K562 (cell line): ENCODE data around the gene MAGEB10. TPM values are rescaled to one million over a fixed set of nuclear protein-coding genes. Genes with fewer than 3 reads are reported as not detected.
A peak's percentile ranks its signal among the peaks of the same experiment; 100 is the strongest.

Experiments used
- ATAC-seq: fragments of 200-7000 bp; cut with Tn5 transposase; 3 replicates; pipeline ENCODE4 v1.9.1; 2020; ENCODE audit warnings: moderate library complexity
- BruUV-seq: library from RNA; stranded (reverse); fragments of 400-500 nt; replicated peaks from 2 replicates; lab custom pipeline; 2021; lab: Mats Ljungman, UMichigan
- CTCF ChIA-PET: fragments of 300-600 bp; formaldehyde crosslinking; extraction: SDS; loops from one replicate; lab custom pipeline; 2021; ENCODE audit warnings: low intra/inter-chr PET ratio; lab: Yijun Ruan, JAX
- POLR2A ChIA-PET: fragments of 300-600, 350-650 bp; sonication (Branson Sonifier 250); formaldehyde crosslinking; extraction: SDS; loops from one replicate; lab custom pipeline; 2021; ENCODE audit warnings: antibody characterized with exemption, inconsistent platforms; lab: Yijun Ruan, JAX
- DNase-seq, 4 experiments: peaks; one replicate each; pipeline versions ENCODE4 v3.0.0 to v3.0.0-alpha.2; 2011 to 2018; ENCODE audit warnings: low spot score in 3 of 4, mixed read lengths in 3 of 4; ENCODE audit errors: extremely low read depth in 1 of 4
- FAIRE-seq: peaks from 2 replicates; lab custom pipeline; 2011; peaks lifted over from hg19 to GRCh38; lab: Jason Lieb, UNC
- H2AFZ ChIP-seq: 2 replicates; pipeline ENCODE4 v1.6.0; 2011; ENCODE audit warnings: low read depth, low read length, control low read depth, inconsistent platforms
- H3K27ac ChIP-seq: fragments of 200-600 bp; 3 replicates; pipeline ENCODE4 v1.8.0; 2011; ENCODE audit warnings: low read depth, mild to moderate bottlenecking, control low read depth, inconsistent platforms, low read length, moderate library complexity, mixed read lengths; ENCODE audit errors: extremely low read depth
- H3K27me3 ChIP-seq, 2 experiments: fragments of 300-600 bp in 1 of 2; 2 replicates in 1 of 2; 3 replicates in 1 of 2; pipeline versions ENCODE4 v1.6.0 to v1.8.0; 2011; ENCODE audit warnings: inconsistent platforms in 2 of 2, low read length in 2 of 2, mild to moderate bottlenecking in 1 of 2, mixed read lengths in 1 of 2, moderate library complexity in 1 of 2; ENCODE audit not compliant: control insufficient read depth in 2 of 2, insufficient read depth in 2 of 2
- H3K36me3 ChIP-seq: fragments of 300-600 bp; 3 replicates; pipeline ENCODE4 v1.8.0; 2011; ENCODE audit warnings: mild to moderate bottlenecking, low read length, inconsistent platforms; ENCODE audit not compliant: control insufficient read depth, insufficient read depth
- H3K4me1 ChIP-seq, 2 experiments: fragments of 200-600 bp in 1 of 2; replicated peaks in 1 of 2; 2 replicates in 1 of 2; 3 replicates in 1 of 2; pipeline versions ENCODE4 v1.5.1 to v1.8.0; 2011; ENCODE audit warnings: inconsistent platforms in 2 of 2, low read length in 2 of 2, mild to moderate bottlenecking in 1 of 2, mixed read lengths in 1 of 2, moderate library complexity in 1 of 2; ENCODE audit not compliant: control insufficient read depth in 2 of 2, insufficient read depth in 2 of 2
- H3K4me2 ChIP-seq: 2 replicates; pipeline ENCODE4 v1.6.1; 2011; ENCODE audit warnings: low read length, control low read depth, inconsistent platforms, mixed read lengths; ENCODE audit not compliant: insufficient read depth
- H3K4me3 ChIP-seq: fragments of 200-600 bp; sonication (generic), shearing (Covaris generic); 2 replicates; pipeline ENCODE4 v1.5.1; 2016; ENCODE audit warnings: control low read depth, inconsistent platforms
- H3K79me2 ChIP-seq: fragments of 200-600 bp; 3 replicates; pipeline ENCODE4 v1.8.0; 2011; ENCODE audit warnings: low read length, inconsistent platforms; ENCODE audit not compliant: control insufficient read depth, insufficient read depth
- H3K9ac ChIP-seq, 2 experiments: 2 replicates each; pipeline versions ENCODE4 v1.6.0 to v1.6.1; 2011; ENCODE audit warnings: low read depth in 2 of 2, low read length in 2 of 2, control low read depth in 1 of 2, inconsistent platforms in 1 of 2, mild to moderate bottlenecking in 1 of 2, mixed read lengths in 1 of 2; ENCODE audit not compliant: insufficient read depth in 1 of 2
- H3K9me1 ChIP-seq: one replicate; pipeline ENCODE4 v1.6.0; 2011; ENCODE audit warnings: inconsistent platforms, mild to moderate bottlenecking, low read length, moderate library complexity; ENCODE audit not compliant: control insufficient read depth, insufficient read depth
- H3K9me3 ChIP-seq: replicated peaks from 2 replicates; pipeline ENCODE4 v1.5.1; 2011; ENCODE audit warnings: low read depth, low read length, inconsistent platforms; ENCODE audit not compliant: control insufficient read depth, insufficient read depth
- H4K20me1 ChIP-seq: replicated peaks from 2 replicates; pipeline ENCODE4 v1.6.1; 2011; ENCODE audit warnings: low read length, inconsistent platforms, mixed read lengths; ENCODE audit not compliant: control insufficient read depth, insufficient read depth
- AFF4 ChIP-seq: sonication (generic); formaldehyde crosslinking; IDR thresholded peaks from 2 replicates; pipeline ENCODE4 v1.8.0; 2023; ENCODE audit warnings: mild to moderate bottlenecking, missing genetic modification reagents
- ATF2 ChIP-seq: sonication (generic); formaldehyde crosslinking; IDR thresholded peaks from 2 replicates; pipeline ENCODE4 v1.8.1; 2022; ENCODE audit warnings: missing genetic modification reagents
- BDP1 ChIP-seq: IDR thresholded peaks from 3 replicates; pipeline ENCODE4 v1.6.1; 2011; ENCODE audit not compliant: insufficient read length, insufficient read depth
- DDX20 ChIP-seq: fragments of 450-650 bp; IDR thresholded peaks from 2 replicates; pipeline ENCODE4 v1.6.1; 2016; ENCODE audit warnings: missing genetic modification characterization, low read depth, mild to moderate bottlenecking, missing compliant biosample characterization, moderate library complexity
- ETV1 ChIP-seq: fragments of 450-650 bp; conservative IDR thresholded peaks from 2 replicates; pipeline ENCODE4 v1.6.1; 2016; ENCODE audit warnings: missing genetic modification characterization, control low read depth, low read depth, missing compliant biosample characterization
- GTF2A2 ChIP-seq: IDR thresholded peaks from 2 replicates; pipeline ENCODE4 v1.6.1; 2016; ENCODE audit warnings: mild to moderate bottlenecking, missing genetic modification characterization, missing compliant biosample characterization
- IFI16 ChIP-seq: fragments of 250-450 bp; sonication (Bioruptor Pico); IDR thresholded peaks from 2 replicates; pipeline ENCODE4 v2.1.2; 2022; ENCODE audit warnings: mild to moderate bottlenecking, inconsistent platforms
- MAFF ChIP-seq: IDR thresholded peaks from 2 replicates; pipeline ENCODE4 v1.6.1; 2012; ENCODE audit warnings: low read length, improper control_type of control experiment
- MAFK ChIP-seq: IDR thresholded peaks from 2 replicates; pipeline ENCODE4 v1.6.1; 2011; ENCODE audit warnings: low read length, improper control_type of control experiment
- RREB1 ChIP-seq: fragments of 250-450 bp; sonication (Bioruptor Pico); IDR thresholded peaks from 2 replicates; pipeline ENCODE4 v1.4.0; 2020
- ZFX ChIP-seq: sonication (generic); formaldehyde crosslinking; IDR thresholded peaks from 2 replicates; pipeline ENCODE4 v1.8.0; 2022; ENCODE audit warnings: mild to moderate bottlenecking, missing genetic modification reagents, moderate library complexity
- ZNF57 ChIP-seq: fragments of 450-650 bp; formaldehyde crosslinking; IDR thresholded peaks from 2 replicates; pipeline ENCODE4 v1.4.0; 2020; ENCODE audit warnings: mild to moderate bottlenecking, moderate library complexity
- WGBS: fragments of 100-300 bp; shearing (Covaris generic); methylation state at CpG from one replicate; pipeline ENCODE4 v1.1.6; 2016; ENCODE audit warnings: low coverage, mixed read lengths; ENCODE audit not compliant: insufficient coverage; ENCODE audit errors: missing lambda C conversion rate; 5-methylcytosine and 5-hydroxymethylcytosine counted together
- in situ Hi-C: fragments of 300-500 bp; cut with MboI; formaldehyde crosslinking; loops from 4 replicates; pipeline ENCODE4 v1.15.0; 2018; ENCODE audit warnings: inconsistent platforms, mixed read lengths
- intact Hi-C: fragments of 100-400 bp; cut with micrococcal nuclease; formaldehyde crosslinking; loops from 2 replicates; pipeline ENCODE4 v1.14.2; 2022
- polyA plus RNA-seq, 8 experiments: library from polyadenylated mRNA; depleted of rRNA in 4 of 8; stranded (reverse) in 5 of 8; unstranded in 3 of 8; fragments of >200 nt; fragmentation: Nextera tagmentation in 2 of 8; fragmentation: Illumina TruSeq in 1 of 8; extraction: Ambion mirVana in 2 of 8; extraction: Trizol in 1 of 8; gene quantifications; 2 replicates each; pipeline versions ENCODE4 v1.2.1 to v1.2.3, GENCODE V29; 2011 to 2014; ENCODE audit warnings: inconsistent platforms in 1 of 8, missing spikeins in 1 of 8
- total RNA-seq, 7 experiments: library from RNA; depleted of rRNA in 6 of 7; stranded (reverse); fragments of >200 nt in 6 of 7; fragmentation: Illumina TruSeq in 2 of 7; extraction: Trizol in 2 of 7; gene quantifications; 2 replicates each; pipeline versions ENCODE4 v1.2.1 to v1.2.3, GENCODE V29; 2011 to 2021; ENCODE audit warnings: low replicate concordance in 1 of 7

Gene MAGEB10
- total and polyA plus RNA-seq, 9 of the 15 experiments (the other 6 are each of a cell fraction or from before 2014, with no cell fraction given) = 0.07 to 0.76 (median 0.42) TPM

GRCh38 chrX:27840881-27841280, 33.1 kb downstream of the MAGEB10 start (continued):
- TF ChIP-seq ZFX (CRISPR knock-in tag) = no peak
- TF ChIP-seq IFI16 (CRISPR knock-in tag) = no peak
- no peak for TF ChIP-seq AFF4 (CRISPR knock-in tag)
- no peak for TF ChIP-seq DDX20
- no peak for TF ChIP-seq ZNF57

GRCh38 chrX:27842859-27843258, 35.1 kb downstream of the MAGEB10 start:
- H3K4me2 ChIP-seq = no peak overlapping the region
- H3K9me3 ChIP-seq = no peaks in the 10 kb centered on the region
- no peak overlapping the region for H3K4me3 ChIP-seq
- no peaks in the 10 kb centered on the region for H3K9me1 ChIP-seq
- CTCF ChIA-PET = no interaction called here
- FAIRE-seq (no peak), DNase-seq (no peak), ATAC-seq (no peak)
- H2AFZ ChIP-seq = no peak overlapping the region
- WGBS = 0% methylated on average over 4 of the region's 4 CpGs
- POLR2A ChIA-PET = no interaction called here
- H3K4me1 ChIP-seq = no peaks in the 10 kb centered on the region
- H3K79me2 ChIP-seq = no peaks in the 10 kb centered on the region
- H3K36me3 ChIP-seq = no peaks in the 10 kb centered on the region
- no TSS peak for BruUV-seq
- H4K20me1 ChIP-seq = no peaks in the 10 kb centered on the region
- H3K27ac ChIP-seq = no peak overlapping the region
- in situ Hi-C loops (no loop called here), intact Hi-C loops (no loop called here)
- H3K9ac ChIP-seq = no peak overlapping the region
- no peaks in the 10 kb centered on the region for H3K27me3 ChIP-seq
- TF ChIP-seq BDP1 (no peak), GTF2A2 (tag) (no peak), ETV1 (tag) (no peak), MAFF (peak; percentile 80), ATF2 (CRISPR knock-in tag) (no peak), MAFK (peak; percentile 84), RREB1 (CRISPR knock-in tag) (no peak)
